Esophagus squamous epithelium (tissue), 5 donors: ENCODE results near the gene C1QTNF6. TPM values are rescaled to one million over a fixed set of nuclear protein-coding genes. Genes with fewer than 3 reads are reported as not detected.

Experiments used
- DNase-seq: peaks from one replicate; lab custom pipeline; 2025; lab: John Stamatoyannopoulos, UW
- H3K27ac ChIP-seq, 4 donors: fragments of 200-600 bp; sonication (generic); one replicate each; pipeline ENCODE4 v1.5.1; 2016 to 2019; ENCODE audit warnings: mild to moderate bottlenecking in 1 of 4
- H3K27me3 ChIP-seq, 4 donors: fragments of 200-600 bp; sonication (generic); 1 replicate in 3 of 4; 2 replicates in 1 of 4; pipeline versions ENCODE4 v1.5.1 to v1.6.0; 2017 to 2021; ENCODE audit warnings: antibody characterized with exemption in 1 of 4
- H3K36me3 ChIP-seq, 3 donors: fragments of 200-600 bp; sonication (generic); one replicate each; pipeline ENCODE4 v1.5.1; 2016 to 2019
- H3K4me1 ChIP-seq, 3 donors: fragments of 200-600 bp; sonication (generic); one replicate each; pipeline ENCODE4 v1.5.1; 2017 to 2019
- H3K4me3 ChIP-seq, 4 donors: fragments of 200-600 bp; sonication (generic); 1 replicate in 3 of 4; 2 replicates in 1 of 4; pipeline ENCODE4 v1.5.1; 2016 to 2019; ENCODE audit warnings: mild to moderate bottlenecking in 2 of 4, moderate library complexity in 1 of 4
- H3K9me3 ChIP-seq, 3 donors: fragments of 200-600 bp; sonication (generic); one replicate each; pipeline ENCODE4 v1.5.1; 2016 to 2019
- CTCF ChIP-seq, 6 experiments: fragments of 450-650 bp in 4 of 6; fragments of 200-600 bp in 2 of 6; sonication (generic) in 2 of 6; IDR thresholded peaks; one replicate each; pipeline ENCODE4 v1.5.1; 2016 to 2019; ENCODE audit warnings: antibody characterized with exemption in 6 of 6, mild to moderate bottlenecking in 4 of 6, moderate library complexity in 4 of 6
- POLR2A ChIP-seq, 4 donors: fragments of 450-650 bp; IDR thresholded peaks; one replicate each; pipeline ENCODE4 v1.6.1; 2017; ENCODE audit warnings: antibody characterized with exemption in 4 of 4, mild to moderate bottlenecking in 4 of 4, moderate library complexity in 3 of 4
- WGBS, 2 donors: methylation state at CpG; one replicate each; pipeline ENCODE4 v1.1.5; 2018; 5-methylcytosine and 5-hydroxymethylcytosine counted together
- intact Hi-C: fragments of 100-400 bp; cut with DNase I; formaldehyde crosslinking; loops from one replicate; pipeline ENCODE4 v1.15.0; 2022
- total RNA-seq, 4 donors: library from RNA; depleted of rRNA; stranded (reverse); fragments of >200 nt; gene quantifications; one replicate each; pipeline ENCODE4 v1.1.0, GENCODE V29; 2016
- donor health status: DM: yes; HTN: yes; CAD: no.

The C1QTNF6 gene
- total RNA-seq, 4 donors from 2014 or later, result 1.1 to 1.7 (median 1.4) TPM

DNA sequence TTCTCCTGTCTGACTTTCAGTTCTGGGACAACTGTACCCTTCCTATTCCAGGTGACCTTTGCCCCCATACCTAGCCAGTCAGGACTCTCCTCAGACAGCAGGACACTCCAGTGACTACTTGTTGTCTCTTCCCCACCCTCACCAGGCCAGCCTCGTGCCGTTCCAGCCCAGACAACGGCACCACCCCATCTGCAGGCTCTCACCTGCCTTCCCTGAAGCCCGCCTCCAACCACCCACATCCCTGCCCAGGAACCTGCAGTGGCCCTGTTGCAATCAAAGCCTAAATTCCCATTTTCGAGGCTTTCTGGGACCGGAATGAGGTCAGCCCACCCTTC is 42.0 kb downstream of the C1QTNF6 start:
- peak overlapping the region in 1 of 4 donors; percentile 39 for H3K4me3 ChIP-seq
- WGBS, 2 donors, result 31 to 42% methylated on average over 6 of the region's 6 CpGs
- DNase-seq, result no peak
- H3K27ac ChIP-seq, result no peak overlapping the region
- peaks cover 0 to 45% (median 6%) of the 10 kb centered on the region in 3 donors for H3K4me1 ChIP-seq
- peaks cover 0 to 25% (median 0%) of the 10 kb centered on the region in 4 donors for H3K27me3 ChIP-seq
- no peaks in the 10 kb centered on the region for H3K36me3 ChIP-seq
- H3K9me3 ChIP-seq, result no peaks in the 10 kb centered on the region
- TF ChIP-seq CTCF (IDR thresholded peaks at IDR 0.05), result no peak
- no peak for TF ChIP-seq POLR2A (IDR thresholded peaks at IDR 0.05)
- intact Hi-C loops, result no loop called here

- Histone ChIP-seq H3K4me1 (peaks cover 0 to 45% (median 6%) of the 10 kb centered on the region in 3 donors), H3K4me3 (peak overlapping the region in 1 of 4 donors; percentile 39), H3K36me3 (no peaks in the 10 kb centered on the region), H3K27ac (no peak overlapping the region), H3K27me3 (peaks cover 0 to 25% (median 0%) of the 10 kb centered on the region in 4 donors), H3K9me3 (no peaks in the 10 kb centered on the region)
- intact Hi-C loops, result no loop called here
- DNase-seq, result no peak
- no peak for TF ChIP-seq POLR2A (IDR thresholded peaks at IDR 0.05)
- TF ChIP-seq CTCF (IDR thresholded peaks at IDR 0.05), result no peak
- WGBS, 2 donors, result 25 to 39% methylated on average over 13 to 17 of the region's 17 CpGs
Measured at GRCh38 chr22:37145180-37146050, 42.6 kb downstream of the C1QTNF6 start.

DNA sequence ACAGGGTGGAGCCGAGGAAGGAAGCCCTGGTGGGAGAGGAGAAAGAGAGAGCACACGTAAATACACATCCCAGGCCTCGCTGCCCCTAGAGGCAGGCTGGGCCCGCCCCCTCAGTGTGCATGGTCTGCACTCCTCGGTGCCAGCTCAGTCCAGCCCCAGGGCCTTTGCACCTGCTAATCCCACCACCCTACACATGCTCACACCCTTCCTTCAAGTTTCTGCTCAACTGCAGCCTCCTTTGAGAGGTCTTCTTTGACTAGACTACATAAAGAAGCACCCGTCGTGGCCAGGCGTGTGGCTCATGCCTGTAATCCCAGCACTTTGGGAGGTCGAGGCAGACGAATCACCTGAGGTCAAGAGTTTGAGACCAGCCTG is 43.9 kb downstream of the C1QTNF6 start:
- Histone ChIP-seq H3K27ac (no peak overlapping the region), H3K36me3 (no peaks in the 10 kb centered on the region), H3K27me3 (peaks cover 0 to 25% (median 0%) of the 10 kb centered on the region in 4 donors), H3K9me3 (no peaks in the 10 kb centered on the region), H3K4me1 (peaks cover 0 to 45% (median 6%) of the 10 kb centered on the region in 3 donors), H3K4me3 (no peak overlapping the region)
- intact Hi-C loops, result no loop called here
- no peak for DNase-seq
- 48% methylated on average over 6 to 9 of the region's 10 CpGs for WGBS, 2 donors
- TF ChIP-seq CTCF (IDR thresholded peaks at IDR 0.05), result no peak
- no peak for TF ChIP-seq POLR2A (IDR thresholded peaks at IDR 0.05)

DNA sequence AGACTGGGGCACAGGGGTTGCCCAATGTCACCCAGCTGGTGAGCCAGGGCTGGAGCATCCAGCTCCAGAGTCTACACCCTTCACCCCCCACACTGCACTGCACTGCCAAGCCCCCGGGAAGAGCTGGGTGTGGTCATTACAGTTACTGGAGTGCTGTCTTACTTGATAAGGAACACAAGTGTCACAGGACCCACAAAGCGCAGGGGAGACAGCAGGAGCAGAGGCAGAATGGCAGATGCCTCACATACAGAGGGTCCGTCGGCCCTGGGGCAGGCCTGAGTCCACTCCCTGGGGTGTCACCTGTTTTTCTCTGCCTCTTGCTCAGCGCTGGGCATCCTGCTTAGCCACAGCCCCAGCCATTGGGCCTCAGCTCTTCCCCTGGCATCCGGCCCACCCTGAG is 46.1 kb downstream of the C1QTNF6 start:
- Histone ChIP-seq H3K4me1 (peaks cover 0 to 41% (median 6%) of the 10 kb centered on the region in 3 donors), H3K4me3 (no peak overlapping the region), H3K27ac (no peak overlapping the region), H3K9me3 (no peaks in the 10 kb centered on the region), H3K27me3 (peaks cover 0 to 22% (median 0%) of the 10 kb centered on the region in 4 donors), H3K36me3 (no peaks in the 10 kb centered on the region)
- 61% methylated on average over 2 of the region's 6 CpGs; no CpG with 5 or more reads in 1 of the 2 donors for WGBS, 2 donors
- TF ChIP-seq POLR2A (IDR thresholded peaks at IDR 0.05) (no peak), CTCF (IDR thresholded peaks at IDR 0.05) (no peak)
- intact Hi-C loops, result no loop called here
- no peak for DNase-seq

DNA sequence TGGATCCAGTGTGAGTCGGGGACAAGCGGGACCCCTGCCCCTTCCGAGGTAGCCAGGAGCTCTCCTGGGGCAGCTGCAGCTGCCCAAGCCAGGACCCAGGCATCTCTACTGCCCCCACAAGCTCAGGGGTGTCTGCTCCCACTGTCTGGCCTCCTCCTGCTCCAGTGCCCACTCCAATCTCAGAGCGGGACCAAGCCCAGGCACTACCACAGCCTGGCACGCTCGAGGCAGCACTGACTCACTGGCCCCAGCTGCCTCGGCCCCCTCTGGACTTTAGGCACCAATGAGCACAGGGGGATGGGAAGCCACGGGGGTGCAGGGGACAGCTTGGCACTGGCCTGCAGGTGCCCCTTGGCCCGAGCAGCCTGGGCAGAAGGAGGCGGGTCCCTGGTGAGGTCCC is 46.6 kb downstream of the C1QTNF6 start:
- WGBS, 2 donors, result 67% methylated on average over 3 of the region's 10 CpGs; no CpG with 5 or more reads in 1 of the 2 donors
- no peaks in the 10 kb centered on the region for H3K36me3 ChIP-seq
- no peak overlapping the region for H3K4me3 ChIP-seq
- H3K27me3 ChIP-seq, result peaks cover 0 to 22% (median 0%) of the 10 kb centered on the region in 4 donors
- TF ChIP-seq CTCF (IDR thresholded peaks at IDR 0.05), result no peak
- TF ChIP-seq POLR2A (IDR thresholded peaks at IDR 0.05), result no peak
- intact Hi-C loops, result no loop called here
- no peak for DNase-seq
- no peaks in the 10 kb centered on the region for H3K9me3 ChIP-seq
- H3K4me1 ChIP-seq, result peaks cover 0 to 36% (median 6%) of the 10 kb centered on the region in 3 donors
- no peak overlapping the region for H3K27ac ChIP-seq
